Ascending aorta (tissue), 2 donors: ENCODE results near the gene SNCB. TPM values are rescaled to one million over a fixed set of nuclear protein-coding genes. Genes with fewer than 3 reads are reported as not detected.

ENCODE experiments used
- DNase-seq, 2 donors: peaks; one replicate each; pipeline ENCODE4 v3.0.0-alpha.2; 2019; ENCODE audit warnings: low spot score in 2 of 2
- H3K27ac ChIP-seq, 2 donors: fragments of 200-600 bp; sonication (generic); one replicate each; pipeline ENCODE4 v1.5.1; 2016 to 2017; ENCODE audit warnings: mild to moderate bottlenecking in 1 of 2
- H3K27me3 ChIP-seq: fragments of 200-600 bp; sonication (generic); one replicate; pipeline ENCODE4 v1.5.1; 2017
- H3K36me3 ChIP-seq, 2 donors: fragments of 200-600 bp; sonication (generic); one replicate each; pipeline ENCODE4 v1.5.1; 2016
- H3K4me1 ChIP-seq, 2 donors: fragments of 200-600 bp; sonication (generic); one replicate each; pipeline ENCODE4 v1.5.1; 2016 to 2017; ENCODE audit warnings: mild to moderate bottlenecking in 1 of 2
- H3K4me3 ChIP-seq, 2 donors: fragments of 200-600 bp; sonication (generic); one replicate each; pipeline ENCODE4 v1.5.1; 2016 to 2017; ENCODE audit warnings: mild to moderate bottlenecking in 1 of 2
- H3K9me3 ChIP-seq, 2 donors: fragments of 200-600 bp; sonication (generic); one replicate each; pipeline ENCODE4 v1.5.1; 2016
- intact Hi-C: fragments of 100-400 bp; cut with DNase I; formaldehyde crosslinking; loops from one replicate; pipeline ENCODE4 v1.15.1; 2023
- total RNA-seq: library from RNA; depleted of rRNA; stranded (reverse); fragments of >200 nt; gene quantifications from one replicate; pipeline ENCODE4 v1.1.0, GENCODE V29; 2016
- TF ChIP-seq, protein P1 (sequence below), 3 experiments: fragments of 200-600 bp in 2 of 3; fragments of 450-650 bp in 1 of 3; sonication (generic) in 2 of 3; IDR thresholded peaks; one replicate each; pipeline ENCODE4 v1.5.1; 2016 to 2019; ENCODE audit warnings: antibody characterized with exemption in 3 of 3, mild to moderate bottlenecking in 1 of 3, moderate library complexity in 1 of 3

Gene SNCB
- total RNA-seq, 1 donor from 2014 or later = not detected

- no peak for DNase-seq
- no peaks in the 10 kb centered on the region for H3K9me3 ChIP-seq
- intact Hi-C loops = no loop called here
- no peak within 1 kb of the TSS for H3K27ac ChIP-seq
- H3K36me3 ChIP-seq = no peaks in the 10 kb centered on the region
- peaks cover 0 to 4% of the 10 kb centered on the region in 2 donors for H3K4me1 ChIP-seq
- peaks cover 12% of the 10 kb centered on the region for H3K27me3 ChIP-seq
- peak within 1 kb of the TSS; percentile 63 to 77 for H3K4me3 ChIP-seq
- TF ChIP-seq, protein P1, sequence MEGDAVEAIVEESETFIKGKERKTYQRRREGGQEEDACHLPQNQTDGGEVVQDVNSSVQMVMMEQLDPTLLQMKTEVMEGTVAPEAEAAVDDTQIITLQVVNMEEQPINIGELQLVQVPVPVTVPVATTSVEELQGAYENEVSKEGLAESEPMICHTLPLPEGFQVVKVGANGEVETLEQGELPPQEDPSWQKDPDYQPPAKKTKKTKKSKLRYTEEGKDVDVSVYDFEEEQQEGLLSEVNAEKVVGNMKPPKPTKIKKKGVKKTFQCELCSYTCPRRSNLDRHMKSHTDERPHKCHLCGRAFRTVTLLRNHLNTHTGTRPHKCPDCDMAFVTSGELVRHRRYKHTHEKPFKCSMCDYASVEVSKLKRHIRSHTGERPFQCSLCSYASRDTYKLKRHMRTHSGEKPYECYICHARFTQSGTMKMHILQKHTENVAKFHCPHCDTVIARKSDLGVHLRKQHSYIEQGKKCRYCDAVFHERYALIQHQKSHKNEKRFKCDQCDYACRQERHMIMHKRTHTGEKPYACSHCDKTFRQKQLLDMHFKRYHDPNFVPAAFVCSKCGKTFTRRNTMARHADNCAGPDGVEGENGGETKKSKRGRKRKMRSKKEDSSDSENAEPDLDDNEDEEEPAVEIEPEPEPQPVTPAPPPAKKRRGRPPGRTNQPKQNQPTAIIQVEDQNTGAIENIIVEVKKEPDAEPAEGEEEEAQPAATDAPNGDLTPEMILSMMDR (IDR thresholded peaks at IDR 0.05) = no peak
Observed at GRCh38 chr5:176609724-176610434, 20.5 kb downstream of the SNCB start, which contains the start of gene GPRIN1. Gene GPRIN1 (minus strand): TSS chr5:176610156. CDS start chr5:176599834, 10,322 bp downstream.

GRCh38 chr5:176608937-176609723 lies 21.2 kb downstream of the SNCB start:
- TF ChIP-seq, protein P1 (IDR thresholded peaks at IDR 0.05) = no peak
- peaks cover 12% of the 10 kb centered on the region for H3K27me3 ChIP-seq
- intact Hi-C loops = no loop called here
- peak overlapping the region; percentile 63 to 77 for H3K4me3 ChIP-seq
- no peak overlapping the region for H3K27ac ChIP-seq
- no peaks in the 10 kb centered on the region for H3K9me3 ChIP-seq
- peaks cover 0 to 4% of the 10 kb centered on the region in 2 donors for H3K4me1 ChIP-seq
- no peaks in the 10 kb centered on the region for H3K36me3 ChIP-seq
- DNase-seq = no peak

GRCh38 chr5:176608142-176608705 lies 22.1 kb downstream of the SNCB start:
- Histone ChIP-seq H3K27me3 (peaks cover 12% of the 10 kb centered on the region), H3K27ac (no peak overlapping the region), H3K36me3 (no peaks in the 10 kb centered on the region), H3K9me3 (no peaks in the 10 kb centered on the region), H3K4me3 (no peak overlapping the region), H3K4me1 (peaks cover 0 to 4% of the 10 kb centered on the region in 2 donors)
- TF ChIP-seq, protein P1 (IDR thresholded peaks at IDR 0.05) = no peak
- intact Hi-C loops = no loop called here
- no peak for DNase-seq

- Histone ChIP-seq H3K4me3 (no peak overlapping the region), H3K36me3 (no peaks in the 10 kb centered on the region), H3K9me3 (no peaks in the 10 kb centered on the region), H3K4me1 (peaks cover 0 to 4% of the 10 kb centered on the region in 2 donors), H3K27me3 (peaks cover 12% of the 10 kb centered on the region), H3K27ac (no peak overlapping the region)
- DNase-seq = no peak
- intact Hi-C loops = no loop called here
- TF ChIP-seq, protein P1 (IDR thresholded peaks at IDR 0.05) = no peak
Observed at GRCh38 chr5:176606875-176607274, 23.5 kb downstream of the SNCB start.

- H3K4me3 ChIP-seq = no peak overlapping the region
- H3K4me1 ChIP-seq = peaks cover 0 to 4% of the 10 kb centered on the region in 2 donors
- intact Hi-C loops = no loop called here
- TF ChIP-seq, protein P1 (IDR thresholded peaks at IDR 0.05) = no peak
- peaks cover 12% of the 10 kb centered on the region for H3K27me3 ChIP-seq
- H3K9me3 ChIP-seq = no peaks in the 10 kb centered on the region
- DNase-seq = no peak
- H3K27ac ChIP-seq = no peak overlapping the region
- H3K36me3 ChIP-seq = no peaks in the 10 kb centered on the region
Observed at GRCh38 chr5:176606032-176606431, 24.3 kb downstream of the SNCB start.
